ENCODE measurements around the gene RGS6. TPM values are rescaled to one million over a fixed set of nuclear protein-coding genes. Genes with fewer than 3 reads are reported as not detected.
A peak's percentile ranks its signal among the peaks of the same experiment; 100 is the strongest.

RGS6 gene
- total and polyA plus RNA-seq, 5 donors from 2014 or later = 0.13 to 1.5 (median 0.69) TPM

GRCh38 chr14:72439707-72440106 lies 507.5 kb downstream of the RGS6 start:
- peaks cover 32 to 71% (median 42%) of the 10 kb centered on the region in 4 donors for H3K4me1 Mint-ChIP-seq
- H3K4me3 Mint-ChIP-seq = peak overlapping the region in 3 of 4 donors; percentile 7 to 64 (median 29)

GRCh38 chr14:72443256-72443655 lies 511.0 kb downstream of the RGS6 start:
- ATAC-seq (ENCODE audit: low read depth in 2 of 2) (no peak), DNase-seq (no peak)
- Mint-ChIP-seq H3K27me3 (no peaks in the 10 kb centered on the region), H3K4me3 (no peak overlapping the region), H3K36me3 (no peaks in the 10 kb centered on the region), H3K9me3 (no peaks in the 10 kb centered on the region), H3K4me1 (peaks cover 24 to 57% (median 44%) of the 10 kb centered on the region in 4 donors), H3K27ac (peak overlapping the region in 2 of 3 donors; percentile 30 to 68)
- Histone ChIP-seq H3K9me3 (ENCODE audit: control insufficient read depth in 2 of 2, low read length in 2 of 2) (no peaks in the 10 kb centered on the region), H3K4me1 (ENCODE audit: control insufficient read depth, insufficient read depth, low read length, poor library complexity, severe bottlenecking) (peaks cover 39% of the 10 kb centered on the region), H3K36me3 (ENCODE audit: control insufficient read depth, insufficient read depth, low read length) (no peaks in the 10 kb centered on the region), H3K27ac (ENCODE audit: insufficient read depth, low read length, poor library complexity, severe bottlenecking) (no peak overlapping the region), H3K4me3 (ENCODE audit: low read depth, low read length) (no peak overlapping the region), H3K27me3 (ENCODE audit: control insufficient read depth, insufficient read depth, low read length) (no peaks in the 10 kb centered on the region)

More at GRCh38 chr14:72439707-72440106, 507.5 kb downstream of the RGS6 start:
- H3K4me1 ChIP-seq (ENCODE audit: control insufficient read depth, insufficient read depth, low read length, poor library complexity, severe bottlenecking) = peaks cover 39% of the 10 kb centered on the region
- ATAC-seq (ENCODE audit: low read depth in 2 of 2) (peak; percentile 26 to 37), DNase-seq (peak in 1 of 3 donors; percentile 84)
- no peaks in the 10 kb centered on the region for H3K9me3 Mint-ChIP-seq
- H3K36me3 ChIP-seq (ENCODE audit: control insufficient read depth, insufficient read depth, low read length) = no peaks in the 10 kb centered on the region
- H3K36me3 Mint-ChIP-seq = no peaks in the 10 kb centered on the region
- H3K4me3 ChIP-seq (ENCODE audit: low read depth, low read length) = peak overlapping the region; percentile 26
- no peak overlapping the region for H3K27ac ChIP-seq (ENCODE audit: insufficient read depth, low read length, poor library complexity, severe bottlenecking)
- no peaks in the 10 kb centered on the region for H3K9me3 ChIP-seq (ENCODE audit: control insufficient read depth in 2 of 2, low read length in 2 of 2)
- peak overlapping the region in 2 of 3 donors; percentile 25 to 88 for H3K27ac Mint-ChIP-seq
- no peaks in the 10 kb centered on the region for H3K27me3 ChIP-seq (ENCODE audit: control insufficient read depth, insufficient read depth, low read length)
- H3K27me3 Mint-ChIP-seq = no peaks in the 10 kb centered on the region

GRCh38 chr14:72443991-72444441 lies 511.8 kb downstream of the RGS6 start:
- Histone ChIP-seq H3K36me3 (ENCODE audit: control insufficient read depth, insufficient read depth, low read length) (no peaks in the 10 kb centered on the region), H3K4me3 (ENCODE audit: low read depth, low read length) (peak overlapping the region; percentile 42), H3K9me3 (ENCODE audit: control insufficient read depth in 2 of 2, low read length in 2 of 2) (no peaks in the 10 kb centered on the region), H3K27me3 (ENCODE audit: control insufficient read depth, insufficient read depth, low read length) (no peaks in the 10 kb centered on the region), H3K27ac (ENCODE audit: insufficient read depth, low read length, poor library complexity, severe bottlenecking) (peak overlapping the region; percentile 16), H3K4me1 (ENCODE audit: control insufficient read depth, insufficient read depth, low read length, poor library complexity, severe bottlenecking) (peaks cover 36% of the 10 kb centered on the region)
- peak; percentile 57 to 70 for ATAC-seq (ENCODE audit: low read depth in 2 of 2)
- peak overlapping the region; percentile 8 to 54 (median 52) for H3K4me3 Mint-ChIP-seq
- peaks cover 17 to 50% (median 40%) of the 10 kb centered on the region in 4 donors for H3K4me1 Mint-ChIP-seq
- no peaks in the 10 kb centered on the region for H3K9me3 Mint-ChIP-seq
- DNase-seq = peak in 2 of 3 donors; percentile 36 to 86
- H3K27me3 Mint-ChIP-seq = no peaks in the 10 kb centered on the region
- no peaks in the 10 kb centered on the region for H3K36me3 Mint-ChIP-seq
- H3K27ac Mint-ChIP-seq = peak overlapping the region; percentile 21 to 77 (median 68)

GRCh38 chr14:72444701-72445100 lies 512.5 kb downstream of the RGS6 start:
- no peak for DNase-seq
- H3K4me3 Mint-ChIP-seq = no peak overlapping the region
- H3K27me3 Mint-ChIP-seq = no peaks in the 10 kb centered on the region
- H3K36me3 Mint-ChIP-seq = no peaks in the 10 kb centered on the region
- ATAC-seq (ENCODE audit: low read depth in 2 of 2) = no peak
- H3K4me3 ChIP-seq (ENCODE audit: low read depth, low read length) = no peak overlapping the region
- H3K27ac Mint-ChIP-seq = peak overlapping the region in 2 of 3 donors; percentile 21 to 77
- H3K9me3 Mint-ChIP-seq = no peaks in the 10 kb centered on the region
- H3K4me1 ChIP-seq (ENCODE audit: control insufficient read depth, insufficient read depth, low read length, poor library complexity, severe bottlenecking) = peaks cover 29% of the 10 kb centered on the region
- peaks cover 10 to 43% (median 34%) of the 10 kb centered on the region in 4 donors for H3K4me1 Mint-ChIP-seq
- no peaks in the 10 kb centered on the region for H3K27me3 ChIP-seq (ENCODE audit: control insufficient read depth, insufficient read depth, low read length)
- H3K9me3 ChIP-seq (ENCODE audit: control insufficient read depth in 2 of 2, low read length in 2 of 2) = no peaks in the 10 kb centered on the region
- H3K36me3 ChIP-seq (ENCODE audit: control insufficient read depth, insufficient read depth, low read length) = no peaks in the 10 kb centered on the region
- no peak overlapping the region for H3K27ac ChIP-seq (ENCODE audit: insufficient read depth, low read length, poor library complexity, severe bottlenecking)

GRCh38 chr14:72448212-72448611 lies 516.0 kb downstream of the RGS6 start:
- no peaks in the 10 kb centered on the region for H3K9me3 Mint-ChIP-seq
- H3K4me1 ChIP-seq (ENCODE audit: control insufficient read depth, insufficient read depth, low read length, poor library complexity, severe bottlenecking) = peaks cover 44% of the 10 kb centered on the region
- H3K27ac ChIP-seq (ENCODE audit: insufficient read depth, low read length, poor library complexity, severe bottlenecking) = no peak overlapping the region
- H3K27me3 ChIP-seq (ENCODE audit: control insufficient read depth, insufficient read depth, low read length) = no peaks in the 10 kb centered on the region
- H3K4me3 ChIP-seq (ENCODE audit: low read depth, low read length) = no peak overlapping the region
- H3K9me3 ChIP-seq (ENCODE audit: control insufficient read depth in 2 of 2, low read length in 2 of 2) = no peaks in the 10 kb centered on the region
- no peaks in the 10 kb centered on the region for H3K27me3 Mint-ChIP-seq
- H3K4me3 Mint-ChIP-seq = no peak overlapping the region
- H3K36me3 Mint-ChIP-seq = no peaks in the 10 kb centered on the region
- peaks cover 17 to 50% (median 34%) of the 10 kb centered on the region in 4 donors for H3K4me1 Mint-ChIP-seq
- peak overlapping the region in 2 of 3 donors; percentile 34 to 53 for H3K27ac Mint-ChIP-seq
- no peak for DNase-seq
- H3K36me3 ChIP-seq (ENCODE audit: control insufficient read depth, insufficient read depth, low read length) = no peaks in the 10 kb centered on the region
- no peak for ATAC-seq (ENCODE audit: low read depth in 2 of 2)

- H3K27ac ChIP-seq (ENCODE audit: insufficient read depth, low read length, poor library complexity, severe bottlenecking) = peak overlapping the region; percentile 61
- H3K27me3 ChIP-seq (ENCODE audit: control insufficient read depth, insufficient read depth, low read length) = no peaks in the 10 kb centered on the region
- no peak for DNase-seq
- H3K4me1 Mint-ChIP-seq = peaks cover 11 to 37% (median 24%) of the 10 kb centered on the region in 4 donors
- peak overlapping the region; percentile 10 to 56 (median 48) for H3K4me3 Mint-ChIP-seq
- H3K36me3 ChIP-seq (ENCODE audit: control insufficient read depth, insufficient read depth, low read length) = no peaks in the 10 kb centered on the region
- H3K9me3 ChIP-seq (ENCODE audit: control insufficient read depth in 2 of 2, low read length in 2 of 2) = no peaks in the 10 kb centered on the region
- H3K36me3 Mint-ChIP-seq = no peaks in the 10 kb centered on the region
- peaks cover 28% of the 10 kb centered on the region for H3K4me1 ChIP-seq (ENCODE audit: control insufficient read depth, insufficient read depth, low read length, poor library complexity, severe bottlenecking)
- H3K27me3 Mint-ChIP-seq = no peaks in the 10 kb centered on the region
- H3K9me3 Mint-ChIP-seq = no peaks in the 10 kb centered on the region
- no peak for ATAC-seq (ENCODE audit: low read depth in 2 of 2)
- peak overlapping the region; percentile 45 for H3K4me3 ChIP-seq (ENCODE audit: low read depth, low read length)
- peak overlapping the region in 2 of 3 donors; percentile 70 to 94 for H3K27ac Mint-ChIP-seq
These were observed 518.3 kb downstream of the RGS6 start for GRCh38 chr14:72450473-72451044.

GRCh38 chr14:72451054-72451972 lies 519.1 kb downstream of the RGS6 start:
- peak overlapping the region; percentile 45 for H3K4me3 ChIP-seq (ENCODE audit: low read depth, low read length)
- Mint-ChIP-seq H3K27ac (peak overlapping the region; percentile 61 to 94 (median 70)), H3K4me3 (peak overlapping the region; percentile 46 to 75 (median 62)), H3K9me3 (no peaks in the 10 kb centered on the region), H3K27me3 (no peaks in the 10 kb centered on the region), H3K4me1 (peaks cover 11 to 37% (median 24%) of the 10 kb centered on the region in 4 donors), H3K36me3 (no peaks in the 10 kb centered on the region)
- ATAC-seq (ENCODE audit: low read depth in 2 of 2) (peak; percentile 71 to 77), DNase-seq (peak; percentile 15 to 75 (median 43))
- peaks cover 28% of the 10 kb centered on the region for H3K4me1 ChIP-seq (ENCODE audit: control insufficient read depth, insufficient read depth, low read length, poor library complexity, severe bottlenecking)
- peak overlapping the region; percentile 61 for H3K27ac ChIP-seq (ENCODE audit: insufficient read depth, low read length, poor library complexity, severe bottlenecking)
- no peaks in the 10 kb centered on the region for H3K27me3 ChIP-seq (ENCODE audit: control insufficient read depth, insufficient read depth, low read length)
- no peaks in the 10 kb centered on the region for H3K9me3 ChIP-seq (ENCODE audit: control insufficient read depth in 2 of 2, low read length in 2 of 2)
- H3K36me3 ChIP-seq (ENCODE audit: control insufficient read depth, insufficient read depth, low read length) = no peaks in the 10 kb centered on the region
